ENCODE measurements around the gene SFT2D1.

DNA sequence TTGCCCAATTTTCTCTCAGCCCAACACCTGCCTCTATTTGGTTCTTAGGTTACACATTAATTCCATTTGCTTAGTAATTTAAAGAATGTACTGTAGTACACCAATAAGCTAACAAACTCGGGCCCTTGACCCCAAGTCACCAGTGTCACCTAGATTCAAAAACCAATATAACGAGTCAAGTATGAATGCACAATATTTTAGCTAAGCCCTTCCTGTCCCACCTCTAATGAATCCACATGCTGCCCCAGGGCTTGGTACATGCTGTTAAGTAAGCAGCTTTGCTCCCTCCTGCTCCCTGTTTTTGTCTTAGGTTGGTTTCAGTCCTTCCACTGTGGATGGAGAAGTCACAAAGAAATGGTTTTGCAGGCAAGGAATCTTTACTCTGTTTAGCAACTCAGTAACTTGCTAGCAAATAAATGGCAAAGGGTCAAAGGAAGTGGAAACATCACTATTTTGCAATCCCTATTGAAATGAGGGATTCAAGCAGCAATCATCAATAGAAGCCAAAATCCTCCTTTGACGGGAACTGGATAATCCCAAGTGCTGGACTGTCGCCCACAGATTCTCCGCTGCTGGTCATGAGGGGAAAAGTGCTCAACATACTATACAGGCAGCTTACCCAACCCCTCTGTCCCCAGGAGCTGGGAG, 45.4 kb upstream of the SFT2D1 start:
- TF ChIP-seq, protein P1, sequence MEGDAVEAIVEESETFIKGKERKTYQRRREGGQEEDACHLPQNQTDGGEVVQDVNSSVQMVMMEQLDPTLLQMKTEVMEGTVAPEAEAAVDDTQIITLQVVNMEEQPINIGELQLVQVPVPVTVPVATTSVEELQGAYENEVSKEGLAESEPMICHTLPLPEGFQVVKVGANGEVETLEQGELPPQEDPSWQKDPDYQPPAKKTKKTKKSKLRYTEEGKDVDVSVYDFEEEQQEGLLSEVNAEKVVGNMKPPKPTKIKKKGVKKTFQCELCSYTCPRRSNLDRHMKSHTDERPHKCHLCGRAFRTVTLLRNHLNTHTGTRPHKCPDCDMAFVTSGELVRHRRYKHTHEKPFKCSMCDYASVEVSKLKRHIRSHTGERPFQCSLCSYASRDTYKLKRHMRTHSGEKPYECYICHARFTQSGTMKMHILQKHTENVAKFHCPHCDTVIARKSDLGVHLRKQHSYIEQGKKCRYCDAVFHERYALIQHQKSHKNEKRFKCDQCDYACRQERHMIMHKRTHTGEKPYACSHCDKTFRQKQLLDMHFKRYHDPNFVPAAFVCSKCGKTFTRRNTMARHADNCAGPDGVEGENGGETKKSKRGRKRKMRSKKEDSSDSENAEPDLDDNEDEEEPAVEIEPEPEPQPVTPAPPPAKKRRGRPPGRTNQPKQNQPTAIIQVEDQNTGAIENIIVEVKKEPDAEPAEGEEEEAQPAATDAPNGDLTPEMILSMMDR (IDR thresholded peaks at IDR 0.05; ENCODE audit: low read depth, low read length): no peak
- TF ChIP-seq, protein P2, sequence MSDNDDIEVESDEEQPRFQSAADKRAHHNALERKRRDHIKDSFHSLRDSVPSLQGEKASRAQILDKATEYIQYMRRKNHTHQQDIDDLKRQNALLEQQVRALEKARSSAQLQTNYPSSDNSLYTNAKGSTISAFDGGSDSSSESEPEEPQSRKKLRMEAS (IDR thresholded peaks at IDR 0.05; ENCODE audit: low read depth, low read length): no peak
